ENCODE results near the gene ADORA2B.

GRCh38 chr17:15973016-15973415, 28.1 kb downstream of the ADORA2B start:
- TF ChIP-seq CTCF (IDR thresholded peaks at IDR 0.05; ENCODE audit: poor library complexity), result no peak
- no peak for TF ChIP-seq EZH2 (IDR thresholded peaks at IDR 0.05; ENCODE audit: borderline replicate concordance)
- no peak for TF ChIP-seq EZH2phosphoT487 (IDR thresholded peaks at IDR 0.05; ENCODE audit: low read depth, severe bottlenecking, unreplicated experiment)

Data from hepatocyte (in vitro differentiated cells).